Fibroblast of mammary gland (primary cell): ENCODE data around the gene ZNF664.

ENCODE experiments used
- DNase-seq: peaks from one replicate; pipeline ENCODE4 v3.0.0-alpha.2; 2010; ENCODE audit warnings: low read depth
- H3K4me3 ChIP-seq: 2 replicates; pipeline ENCODE4 v1.5.1; 2011; ENCODE audit warnings: low read depth, mild to moderate bottlenecking, low read length, moderate library complexity; ENCODE audit not compliant: control insufficient read depth
- TF ChIP-seq, protein P1 (sequence below): conservative IDR thresholded peaks from 2 replicates; pipeline ENCODE4 v1.5.1; 2011; ENCODE audit warnings: low read depth, low read length, inconsistent platforms; ENCODE audit not compliant: control insufficient read depth, insufficient read depth

The ZNF664 gene

DNA sequence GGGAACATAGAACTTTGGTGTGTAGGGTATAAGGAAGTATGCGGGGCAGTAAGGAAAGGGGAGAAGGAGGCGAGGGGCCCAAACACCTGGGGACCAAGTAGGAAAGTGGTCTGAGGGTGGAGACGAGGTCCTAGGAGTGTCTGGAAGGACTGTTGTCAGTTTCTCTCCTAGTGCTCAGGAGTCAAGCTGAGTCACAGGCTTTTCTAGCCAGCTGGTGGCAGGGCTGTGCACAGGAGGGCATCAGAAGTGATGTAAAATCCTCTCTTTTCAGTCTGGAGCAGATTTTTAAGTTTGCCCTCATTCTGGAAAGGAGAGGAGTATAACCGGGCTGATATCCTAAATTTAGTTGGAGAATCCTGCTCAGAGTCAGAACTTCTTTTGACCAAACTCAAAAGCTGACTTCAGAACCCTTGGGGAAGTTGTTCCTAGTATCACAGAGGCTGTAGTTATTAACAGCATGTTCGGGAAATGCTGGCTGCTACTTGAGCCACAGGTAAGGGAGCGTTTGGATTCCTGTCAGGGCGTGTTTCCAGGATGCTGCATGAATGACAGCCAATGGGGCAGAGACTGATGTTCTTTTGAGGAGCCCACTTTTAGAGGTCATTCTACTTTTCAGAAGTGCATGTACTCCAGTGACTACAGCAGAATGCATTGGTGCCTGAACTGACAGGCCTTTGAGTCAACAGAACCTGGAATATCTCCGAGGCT is 19.3 kb downstream of the ZNF664 start:
- H3K4me3 ChIP-seq, result no peak overlapping the region
- TF ChIP-seq, protein P1, sequence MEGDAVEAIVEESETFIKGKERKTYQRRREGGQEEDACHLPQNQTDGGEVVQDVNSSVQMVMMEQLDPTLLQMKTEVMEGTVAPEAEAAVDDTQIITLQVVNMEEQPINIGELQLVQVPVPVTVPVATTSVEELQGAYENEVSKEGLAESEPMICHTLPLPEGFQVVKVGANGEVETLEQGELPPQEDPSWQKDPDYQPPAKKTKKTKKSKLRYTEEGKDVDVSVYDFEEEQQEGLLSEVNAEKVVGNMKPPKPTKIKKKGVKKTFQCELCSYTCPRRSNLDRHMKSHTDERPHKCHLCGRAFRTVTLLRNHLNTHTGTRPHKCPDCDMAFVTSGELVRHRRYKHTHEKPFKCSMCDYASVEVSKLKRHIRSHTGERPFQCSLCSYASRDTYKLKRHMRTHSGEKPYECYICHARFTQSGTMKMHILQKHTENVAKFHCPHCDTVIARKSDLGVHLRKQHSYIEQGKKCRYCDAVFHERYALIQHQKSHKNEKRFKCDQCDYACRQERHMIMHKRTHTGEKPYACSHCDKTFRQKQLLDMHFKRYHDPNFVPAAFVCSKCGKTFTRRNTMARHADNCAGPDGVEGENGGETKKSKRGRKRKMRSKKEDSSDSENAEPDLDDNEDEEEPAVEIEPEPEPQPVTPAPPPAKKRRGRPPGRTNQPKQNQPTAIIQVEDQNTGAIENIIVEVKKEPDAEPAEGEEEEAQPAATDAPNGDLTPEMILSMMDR, result no peak
- DNase-seq, result no peak

GRCh38 chr12:123995023-123995748 is 22.2 kb downstream of the ZNF664 start:
- no peak overlapping the region for H3K4me3 ChIP-seq
- TF ChIP-seq, protein P1, result no peak
- peak; percentile 80 for DNase-seq

DNA sequence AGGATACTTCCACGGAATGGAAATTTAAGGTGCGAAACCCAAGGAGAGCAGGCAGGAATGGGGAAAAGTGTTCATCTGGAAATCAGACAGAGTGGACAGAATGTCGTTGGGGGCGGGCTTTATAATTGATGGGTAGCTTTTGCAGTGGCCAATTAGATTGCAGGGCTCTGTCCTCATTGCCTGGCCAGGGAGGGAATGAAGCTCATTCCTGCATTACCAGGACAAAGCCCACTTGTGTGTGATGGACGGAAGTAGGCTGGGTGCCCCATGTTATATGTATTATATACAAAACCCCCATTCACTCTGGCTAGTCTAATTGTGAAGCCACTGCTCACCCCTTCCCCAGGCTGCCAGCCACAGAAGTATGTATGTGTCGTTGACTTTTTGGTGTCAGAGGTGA is 23.6 kb downstream of the ZNF664 start:
- no peak overlapping the region for H3K4me3 ChIP-seq
- no peak for DNase-seq
- TF ChIP-seq, protein P1, result no peak

DNA sequence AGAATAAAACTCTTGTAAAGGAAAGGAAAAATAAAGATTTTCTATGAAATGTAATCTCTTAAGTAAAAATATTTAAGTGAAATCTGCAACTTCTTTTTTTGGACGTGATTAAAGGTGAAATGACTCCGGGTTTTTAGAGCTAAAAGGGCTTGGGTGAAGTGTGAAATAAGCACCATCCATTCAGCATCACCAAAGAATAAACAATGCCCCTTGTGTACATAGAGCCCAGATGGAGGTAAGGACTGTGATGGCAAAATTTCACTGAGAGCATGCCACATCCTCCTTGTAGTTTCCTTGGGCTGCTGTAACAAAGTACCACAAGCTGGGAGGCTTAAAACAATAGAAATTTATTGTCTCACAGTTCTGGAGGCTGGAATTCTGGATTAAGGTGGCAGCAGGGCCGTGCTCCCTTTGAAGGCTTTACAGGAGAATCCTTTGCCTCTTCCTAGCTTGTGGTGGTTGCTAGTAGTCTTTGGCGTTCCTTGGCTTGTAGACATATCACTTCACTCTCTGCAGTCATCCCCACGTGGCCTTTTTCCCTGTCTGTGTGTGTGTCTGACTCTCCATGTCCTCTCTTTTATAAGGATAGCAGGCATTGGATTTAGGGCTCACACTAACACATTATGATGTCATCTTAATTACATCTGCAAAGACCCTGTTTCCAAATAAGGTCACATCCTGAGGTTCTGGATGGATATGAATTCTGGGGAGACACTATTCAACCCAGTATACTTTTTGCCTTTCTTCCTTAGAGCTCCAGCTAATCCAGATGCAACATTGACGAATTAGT is 24.2 kb downstream of the ZNF664 start:
- no peak overlapping the region for H3K4me3 ChIP-seq
- no peak for DNase-seq
- TF ChIP-seq, protein P1, result no peak

DNA sequence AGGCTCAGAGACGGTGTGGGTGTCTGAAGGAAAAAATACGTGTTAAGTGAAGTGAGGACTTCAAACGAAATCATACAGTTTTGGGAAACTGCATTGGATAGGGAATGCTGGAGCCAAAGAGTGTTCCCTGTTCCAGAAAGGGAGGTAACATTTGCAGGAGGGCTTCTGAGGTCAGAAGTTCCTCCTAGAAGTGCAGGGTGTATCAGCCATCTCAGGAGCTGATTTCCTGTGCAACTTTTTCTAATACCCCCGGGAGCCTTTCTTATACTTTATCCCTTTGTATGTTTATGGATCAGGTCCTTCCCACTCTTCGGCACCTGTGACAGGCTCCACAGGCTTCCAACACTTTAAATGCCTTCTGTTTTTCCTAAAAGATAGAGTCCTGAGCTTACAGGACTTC is 24.9 kb downstream of the ZNF664 start:
- TF ChIP-seq, protein P1, result no peak
- DNase-seq, result no peak
- no peak overlapping the region for H3K4me3 ChIP-seq

DNA sequence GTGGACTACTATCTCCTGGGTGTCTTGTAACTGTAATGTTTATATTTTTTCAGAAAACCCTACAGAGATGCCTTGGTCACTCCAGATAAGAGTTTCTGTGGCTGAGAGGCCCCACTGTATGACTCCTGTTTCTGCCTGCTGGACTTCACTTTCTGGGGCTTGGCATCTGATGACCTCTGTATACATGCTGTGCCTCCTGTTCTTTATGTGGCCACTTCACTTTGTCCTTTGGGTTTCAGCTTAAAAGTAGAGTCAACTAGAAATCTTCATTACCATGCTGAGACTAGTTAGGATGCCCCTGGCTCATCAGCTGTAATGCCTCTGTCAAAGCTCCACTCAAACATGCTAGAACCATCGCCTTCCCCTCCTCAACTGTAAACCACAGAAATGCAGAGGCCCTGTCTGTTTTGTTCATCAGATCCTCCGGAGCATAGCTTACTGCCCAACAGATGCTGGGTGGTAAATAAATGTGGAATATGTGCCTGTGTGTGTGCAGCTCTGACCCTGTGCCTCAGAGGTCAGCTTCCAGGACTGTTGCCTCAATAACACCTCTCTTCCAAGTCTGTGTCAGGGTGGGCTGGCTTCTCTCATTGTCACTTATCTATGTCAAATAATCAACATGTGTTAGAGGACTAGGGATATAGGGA is 25.5 kb downstream of the ZNF664 start:
- no peak for DNase-seq
- no peak overlapping the region for H3K4me3 ChIP-seq
- TF ChIP-seq, protein P1, result no peak
